ENCODE measurements around the gene MYORG. TPM values are rescaled to one million over a fixed set of nuclear protein-coding genes. Genes with fewer than 3 reads are reported as not detected.

MYORG gene
- total RNA-seq, 2 experiments from 2014 or later, result 0.98 to 3.9 TPM

- Histone ChIP-seq H3K9me3 (ENCODE audit: low read length) (no peaks in the 10 kb centered on the region), H4K20me1 (ENCODE audit: insufficient read depth, low read length) (no peaks in the 10 kb centered on the region), H3K9me2 (ENCODE audit: insufficient read depth, low read length) (no peaks in the 10 kb centered on the region), H3K4me1 (ENCODE audit: insufficient read depth, low read length, poor library complexity, severe bottlenecking) (no peaks in the 10 kb centered on the region), H3K4me2 (ENCODE audit: low read length) (no peak overlapping the region), H2AFZ (ENCODE audit: low read length) (no peak overlapping the region), H3K27ac (ENCODE audit: low read depth, low read length, poor library complexity, severe bottlenecking) (no peak overlapping the region), H3K4me3 (ENCODE audit: low read depth, low read length, poor library complexity, severe bottlenecking) (no peak overlapping the region), H3K79me2 (ENCODE audit: insufficient read depth, low read depth, low read length) (no peaks in the 10 kb centered on the region), H3K36me3 (ENCODE audit: insufficient read depth, low read length) (no peaks in the 10 kb centered on the region)
- POLR2A ChIA-PET, result no interaction called here
- CTCF ChIA-PET (ENCODE audit: unreplicated experiment), result no interaction called here
- BruUV-seq (replicated peaks), result no TSS peak
- DNase-seq (ENCODE audit: low spot score), result no peak
- intact Hi-C loops (cut with micrococcal nuclease; ENCODE audit: unreplicated experiment), result no loop called here
- TF ChIP-seq, protein P1, sequence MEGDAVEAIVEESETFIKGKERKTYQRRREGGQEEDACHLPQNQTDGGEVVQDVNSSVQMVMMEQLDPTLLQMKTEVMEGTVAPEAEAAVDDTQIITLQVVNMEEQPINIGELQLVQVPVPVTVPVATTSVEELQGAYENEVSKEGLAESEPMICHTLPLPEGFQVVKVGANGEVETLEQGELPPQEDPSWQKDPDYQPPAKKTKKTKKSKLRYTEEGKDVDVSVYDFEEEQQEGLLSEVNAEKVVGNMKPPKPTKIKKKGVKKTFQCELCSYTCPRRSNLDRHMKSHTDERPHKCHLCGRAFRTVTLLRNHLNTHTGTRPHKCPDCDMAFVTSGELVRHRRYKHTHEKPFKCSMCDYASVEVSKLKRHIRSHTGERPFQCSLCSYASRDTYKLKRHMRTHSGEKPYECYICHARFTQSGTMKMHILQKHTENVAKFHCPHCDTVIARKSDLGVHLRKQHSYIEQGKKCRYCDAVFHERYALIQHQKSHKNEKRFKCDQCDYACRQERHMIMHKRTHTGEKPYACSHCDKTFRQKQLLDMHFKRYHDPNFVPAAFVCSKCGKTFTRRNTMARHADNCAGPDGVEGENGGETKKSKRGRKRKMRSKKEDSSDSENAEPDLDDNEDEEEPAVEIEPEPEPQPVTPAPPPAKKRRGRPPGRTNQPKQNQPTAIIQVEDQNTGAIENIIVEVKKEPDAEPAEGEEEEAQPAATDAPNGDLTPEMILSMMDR (conservative IDR thresholded peaks at IDR 0.05; ENCODE audit: low read length), result no peak
- TF ChIP-seq EZH2phosphoT487 (IDR thresholded peaks at IDR 0.05; ENCODE audit: borderline replicate concordance, low read depth, low read length), result no peak
These were observed 10.5 kb upstream of the MYORG start for GRCh38 chr9:34387239-34387638.

DNA sequence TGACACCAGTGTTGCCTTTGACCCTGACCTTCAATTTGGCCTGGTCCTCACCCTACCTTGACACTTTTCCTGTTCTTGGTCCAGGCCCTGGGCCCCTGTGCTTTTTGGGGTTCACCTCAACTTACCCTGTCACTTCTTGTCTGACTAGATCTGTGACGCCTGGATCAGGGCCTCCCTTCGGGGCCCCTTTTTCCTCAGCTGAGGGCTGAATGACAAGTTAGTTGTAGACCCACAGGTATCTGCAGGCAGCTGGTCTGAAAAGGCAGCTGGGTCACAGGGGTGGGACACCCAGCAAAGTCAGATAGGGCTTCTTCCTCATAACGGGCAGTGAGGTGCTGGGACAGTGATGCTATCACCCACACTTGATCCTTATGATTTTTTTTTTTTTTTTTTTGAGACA lies 10.0 kb upstream of the MYORG start:
- Histone ChIP-seq H3K4me2 (ENCODE audit: low read length) (no peak overlapping the region), H4K20me1 (ENCODE audit: insufficient read depth, low read length) (no peaks in the 10 kb centered on the region), H3K79me2 (ENCODE audit: insufficient read depth, low read depth, low read length) (no peaks in the 10 kb centered on the region), H3K4me1 (ENCODE audit: insufficient read depth, low read length, poor library complexity, severe bottlenecking) (no peaks in the 10 kb centered on the region), H3K9me3 (ENCODE audit: low read length) (no peaks in the 10 kb centered on the region), H3K9me2 (ENCODE audit: insufficient read depth, low read length) (no peaks in the 10 kb centered on the region), H2AFZ (ENCODE audit: low read length) (no peak overlapping the region), H3K4me3 (ENCODE audit: low read depth, low read length, poor library complexity, severe bottlenecking) (no peak overlapping the region), H3K36me3 (ENCODE audit: insufficient read depth, low read length) (no peaks in the 10 kb centered on the region), H3K27ac (ENCODE audit: low read depth, low read length, poor library complexity, severe bottlenecking) (no peak overlapping the region)
- intact Hi-C loops (cut with micrococcal nuclease; ENCODE audit: unreplicated experiment), result no loop called here
- POLR2A ChIA-PET, result no interaction called here
- TF ChIP-seq, protein P1 (conservative IDR thresholded peaks at IDR 0.05; ENCODE audit: low read length), result no peak
- no peak for TF ChIP-seq EZH2phosphoT487 (IDR thresholded peaks at IDR 0.05; ENCODE audit: borderline replicate concordance, low read depth, low read length)
- CTCF ChIA-PET (ENCODE audit: unreplicated experiment), result no interaction called here
- no TSS peak for BruUV-seq (replicated peaks)
- no peak for DNase-seq (ENCODE audit: low spot score)

DNA sequence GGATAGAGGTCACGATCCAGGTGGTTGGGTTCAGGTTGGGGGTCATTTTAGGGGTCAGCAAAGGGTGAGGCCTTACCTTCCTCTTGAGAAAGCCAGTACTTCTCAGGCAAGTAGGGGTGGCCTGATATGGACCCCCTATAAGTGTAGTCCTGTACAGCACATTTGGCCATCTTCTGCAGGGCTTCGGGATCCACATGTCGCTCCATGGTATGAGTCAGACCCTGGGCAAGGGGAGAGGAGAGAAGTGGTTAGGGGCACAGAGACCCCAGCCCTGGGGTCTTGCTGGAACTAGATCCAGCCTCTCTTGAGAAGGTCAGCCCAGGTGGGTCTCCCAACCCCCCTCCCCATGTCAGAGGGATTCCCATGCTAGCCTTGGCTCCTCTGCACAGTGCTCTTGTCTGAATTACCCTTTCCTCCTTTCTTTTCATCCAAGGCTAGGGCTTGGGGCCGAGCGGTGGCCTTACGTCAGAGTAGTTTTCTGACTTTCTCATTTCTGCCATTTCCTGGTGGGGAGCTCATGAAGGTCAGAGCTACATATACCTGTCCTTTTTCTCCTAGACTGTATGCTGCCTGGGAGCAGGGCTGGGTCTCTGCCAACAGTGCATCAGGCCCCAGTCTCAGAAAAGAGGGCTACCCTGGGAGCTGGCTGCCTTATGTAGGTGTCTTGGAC lies 9.0 kb upstream of the MYORG start:
- CTCF ChIA-PET (ENCODE audit: unreplicated experiment), result no interaction called here

More for the DNA sequence above, 9.0 kb upstream of the MYORG start:
- no peaks in the 10 kb centered on the region for H4K20me1 ChIP-seq (ENCODE audit: insufficient read depth, low read length)
- no peaks in the 10 kb centered on the region for H3K36me3 ChIP-seq (ENCODE audit: insufficient read depth, low read length)
- no peak overlapping the region for H3K27ac ChIP-seq (ENCODE audit: low read depth, low read length, poor library complexity, severe bottlenecking)
- H3K4me3 ChIP-seq (ENCODE audit: low read depth, low read length, poor library complexity, severe bottlenecking), result no peak overlapping the region
- H2AFZ ChIP-seq (ENCODE audit: low read length), result no peak overlapping the region
- H3K9me2 ChIP-seq (ENCODE audit: insufficient read depth, low read length), result no peaks in the 10 kb centered on the region
- DNase-seq (ENCODE audit: low spot score), result no peak
- H3K4me2 ChIP-seq (ENCODE audit: low read length), result no peak overlapping the region
- intact Hi-C loops (cut with micrococcal nuclease; ENCODE audit: unreplicated experiment), result no loop called here
- peaks cover 6% of the 10 kb centered on the region for H3K4me1 ChIP-seq (ENCODE audit: insufficient read depth, low read length, poor library complexity, severe bottlenecking)
- no peaks in the 10 kb centered on the region for H3K79me2 ChIP-seq (ENCODE audit: insufficient read depth, low read depth, low read length)
- no TSS peak for BruUV-seq (replicated peaks)
- POLR2A ChIA-PET, result no interaction called here
- TF ChIP-seq, protein P1 (conservative IDR thresholded peaks at IDR 0.05; ENCODE audit: low read length), result no peak
- no peak for TF ChIP-seq EZH2phosphoT487 (IDR thresholded peaks at IDR 0.05; ENCODE audit: borderline replicate concordance, low read depth, low read length)
- H3K9me3 ChIP-seq (ENCODE audit: low read length), result no peaks in the 10 kb centered on the region
